NCI-H2029 (cell line): ENCODE measurements around the gene AGAP1.
A peak's percentile ranks its signal among the peaks of the same experiment; 100 is the strongest.

Experiments used
- DNase-seq: peaks from one replicate; lab custom pipeline; 2025; lab: John Stamatoyannopoulos, UW

Gene AGAP1

GRCh38 chr2:236161531-236161930 is 667.7 kb downstream of the AGAP1 start:
- DNase-seq = no peak

GRCh38 chr2:236162031-236162845 is 668.4 kb downstream of the AGAP1 start:
- DNase-seq = no peak

GRCh38 chr2:236162882-236163470 is 669.1 kb downstream of the AGAP1 start:
- no peak for DNase-seq

GRCh38 chr2:236163471-236164200 is 669.8 kb downstream of the AGAP1 start:
- DNase-seq = no peak

GRCh38 chr2:236164201-236164924 is 670.5 kb downstream of the AGAP1 start:
- no peak for DNase-seq

GRCh38 chr2:236164925-236165841 is 671.3 kb downstream of the AGAP1 start:
- no peak for DNase-seq

- DNase-seq = no peak
Observed at GRCh38 chr2:236165842-236166795, 672.3 kb downstream of the AGAP1 start.

GRCh38 chr2:236166796-236167296 is 673.0 kb downstream of the AGAP1 start:
- DNase-seq = no peak

- peak; percentile 40 for DNase-seq
Observed at GRCh38 chr2:236167297-236168109, 673.7 kb downstream of the AGAP1 start.

- DNase-seq = peak; percentile 83
Observed at GRCh38 chr2:236168110-236169080, 674.6 kb downstream of the AGAP1 start, which contains the start of gene GBX2. TSS of gene GBX2 (minus strand) at chr2:236168386. CDS start at chr2:236167971, 415 bp downstream.

GRCh38 chr2:236169151-236169721 is 675.4 kb downstream of the AGAP1 start:
- no peak for DNase-seq

- DNase-seq = no peak
Observed at GRCh38 chr2:236169741-236170589, 676.1 kb downstream of the AGAP1 start.

- no peak for DNase-seq
Observed at GRCh38 chr2:236170590-236171165, 676.8 kb downstream of the AGAP1 start.

GRCh38 chr2:236171181-236171679 is 677.4 kb downstream of the AGAP1 start:
- no peak for DNase-seq

- no peak for DNase-seq
Observed at GRCh38 chr2:236171680-236172254, 677.9 kb downstream of the AGAP1 start.
